ENCODE measurements around the gene PUM1. TPM values are rescaled to one million over a fixed set of nuclear protein-coding genes. Genes with fewer than 3 reads are reported as not detected.

PUM1 gene
- total RNA-seq, 2 donors from 2014 or later = 111 to 118 TPM

GRCh38 chr1:31006747-31007146 is 58.8 kb downstream of the PUM1 start:
- no peak for ATAC-seq
- intact Hi-C loops (cut with DNase I, micrococcal nuclease) = no loop called here
- DNase-seq = no peak

DNA sequence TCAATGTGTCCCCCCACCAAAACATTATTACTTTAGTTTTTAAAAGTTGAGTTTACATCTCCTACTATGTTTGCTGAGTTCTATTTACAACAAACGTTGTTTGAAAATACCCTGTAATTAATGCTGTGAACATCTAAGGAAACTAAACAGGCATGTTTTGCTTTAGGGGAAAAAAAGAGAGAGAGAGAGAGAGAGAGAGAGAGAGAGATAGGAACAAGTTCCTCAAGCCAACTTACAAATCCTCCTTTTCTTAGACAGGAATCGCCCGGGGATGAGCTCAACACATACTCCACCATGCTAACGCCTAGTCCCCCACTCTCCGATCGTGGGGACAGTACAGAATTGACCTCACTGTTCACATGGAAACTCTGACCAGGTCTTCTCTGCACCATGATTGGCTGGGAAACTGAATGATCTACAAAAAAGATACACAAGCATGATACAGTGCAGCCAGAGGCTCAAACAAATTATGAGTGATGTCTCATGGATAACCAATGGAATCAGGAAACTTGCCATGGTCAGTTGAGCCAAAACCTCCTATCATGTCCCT is 59.8 kb downstream of the PUM1 start:
- intact Hi-C loops (cut with DNase I, micrococcal nuclease) = no loop called here
- ATAC-seq (no peak), DNase-seq (no peak)

DNA sequence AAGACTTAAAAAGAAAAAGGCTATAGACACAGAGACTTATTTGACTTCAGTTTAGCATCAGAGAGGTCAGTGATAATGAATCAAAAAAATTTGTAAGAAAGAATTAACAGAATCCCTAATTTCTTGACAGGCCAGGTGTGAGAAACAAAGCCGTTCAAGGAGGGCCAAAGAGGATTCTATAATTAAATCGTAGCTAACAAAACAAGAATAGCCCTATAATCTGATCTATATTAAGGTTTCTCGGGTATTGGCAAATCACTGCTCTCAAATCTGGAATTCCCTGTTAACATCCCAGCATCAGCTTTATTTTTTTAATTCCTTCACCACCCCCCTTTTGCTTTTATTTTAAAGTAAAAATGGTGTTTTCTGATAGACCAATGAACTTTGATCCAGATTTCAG is 60.3 kb downstream of the PUM1 start:
- ATAC-seq (no peak), DNase-seq (no peak)
- intact Hi-C loops (cut with DNase I, micrococcal nuclease) = no loop called here

DNA sequence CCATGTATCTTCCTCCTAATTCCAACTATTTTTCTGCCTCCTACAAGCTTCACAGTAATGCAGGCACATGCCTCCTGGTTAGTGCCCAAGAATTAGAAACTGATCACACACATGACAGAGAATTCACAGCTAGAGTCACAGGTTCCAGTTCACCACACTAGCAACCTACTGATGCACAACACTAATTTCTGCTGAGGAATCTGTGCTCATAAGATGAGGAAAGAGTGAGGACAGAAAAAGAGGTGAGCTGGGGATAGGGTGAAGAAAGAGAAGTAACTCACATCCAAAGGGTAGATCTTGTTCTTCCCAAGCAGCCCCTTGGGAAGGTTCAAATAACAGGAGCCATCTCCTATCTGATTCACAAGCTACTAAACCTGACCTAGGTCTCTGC is 61.3 kb downstream of the PUM1 start:
- no peak for ATAC-seq
- DNase-seq = no peak
- intact Hi-C loops (cut with DNase I, micrococcal nuclease) = no loop called here

DNA sequence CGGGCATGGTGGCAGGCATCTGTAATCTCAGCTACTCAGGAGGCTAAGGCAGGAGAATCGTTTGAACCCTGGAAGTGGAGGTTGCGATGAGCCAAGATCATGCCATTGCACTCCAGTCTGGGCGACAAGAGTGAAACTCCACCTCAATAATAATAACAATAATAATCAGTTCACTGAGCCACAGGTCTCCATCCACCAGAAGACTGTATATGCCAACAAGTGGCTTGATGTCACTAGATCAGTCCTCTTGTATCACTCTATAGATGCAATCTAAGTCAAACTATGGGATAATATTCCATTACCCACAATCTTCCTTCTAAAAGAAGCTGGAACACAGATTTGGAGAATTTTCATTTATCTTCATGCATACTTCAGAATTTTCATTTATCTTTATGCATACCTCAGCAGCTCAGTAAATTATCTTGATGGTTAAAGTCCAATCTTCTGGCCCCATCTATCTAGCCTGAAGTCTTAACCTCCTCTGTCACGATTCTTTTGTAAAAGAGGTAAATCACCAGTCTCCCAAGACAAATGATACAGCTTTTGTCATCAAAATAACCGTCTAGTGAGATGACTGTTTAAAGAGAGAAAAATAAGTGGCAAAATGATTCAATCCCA is 61.8 kb downstream of the PUM1 start:
- no peak for ATAC-seq
- DNase-seq = no peak
- intact Hi-C loops (cut with DNase I, micrococcal nuclease) = no loop called here

DNA sequence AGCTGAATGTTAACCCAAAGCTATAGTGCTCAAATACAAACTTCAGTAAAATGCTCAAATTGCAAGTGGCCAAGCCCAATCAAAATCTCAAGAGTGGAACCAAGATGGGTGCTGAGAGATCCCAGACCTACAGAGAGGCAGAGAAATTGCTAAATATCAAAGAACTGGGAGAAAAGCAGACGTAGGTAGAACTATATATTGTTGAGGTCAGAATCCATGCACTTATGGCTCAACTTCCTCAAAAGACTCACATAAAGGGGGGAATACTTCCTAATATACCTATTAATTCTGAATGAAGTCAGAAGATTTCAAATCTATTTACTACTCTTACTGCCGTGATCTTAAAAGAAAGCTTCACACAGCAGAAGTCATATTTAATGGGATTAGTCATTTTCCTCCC is 65.2 kb downstream of the PUM1 start:
- ATAC-seq = no peak
- DNase-seq = no peak
- intact Hi-C loops (cut with DNase I, micrococcal nuclease) = no loop called here

- DNase-seq = no peak
- ATAC-seq = no peak
- intact Hi-C loops (cut with DNase I, micrococcal nuclease) = no loop called here
Observed at GRCh38 chr1:30998887-30999286, 66.6 kb downstream of the PUM1 start.

DNA sequence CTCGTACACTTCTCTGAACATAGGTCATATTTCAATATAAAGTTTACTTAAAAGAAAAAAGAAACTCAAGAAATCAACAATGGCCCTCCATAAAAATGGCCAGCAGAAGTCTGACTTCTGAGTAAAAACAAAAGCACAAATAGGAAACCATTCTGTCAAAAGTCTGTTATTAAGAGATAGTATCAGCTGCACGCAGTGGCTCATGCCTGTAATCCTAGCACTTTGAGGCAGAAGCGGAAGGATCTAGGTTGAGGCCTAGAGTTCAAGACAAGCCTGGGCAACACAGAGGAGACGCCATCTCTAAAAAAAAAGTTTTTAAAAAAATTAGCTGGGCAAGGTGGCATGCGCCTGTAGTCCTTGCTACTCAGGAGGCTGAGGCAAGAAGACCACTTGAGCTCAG is 67.3 kb downstream of the PUM1 start:
- intact Hi-C loops (cut with DNase I, micrococcal nuclease) = no loop called here
- DNase-seq = no peak

DNA sequence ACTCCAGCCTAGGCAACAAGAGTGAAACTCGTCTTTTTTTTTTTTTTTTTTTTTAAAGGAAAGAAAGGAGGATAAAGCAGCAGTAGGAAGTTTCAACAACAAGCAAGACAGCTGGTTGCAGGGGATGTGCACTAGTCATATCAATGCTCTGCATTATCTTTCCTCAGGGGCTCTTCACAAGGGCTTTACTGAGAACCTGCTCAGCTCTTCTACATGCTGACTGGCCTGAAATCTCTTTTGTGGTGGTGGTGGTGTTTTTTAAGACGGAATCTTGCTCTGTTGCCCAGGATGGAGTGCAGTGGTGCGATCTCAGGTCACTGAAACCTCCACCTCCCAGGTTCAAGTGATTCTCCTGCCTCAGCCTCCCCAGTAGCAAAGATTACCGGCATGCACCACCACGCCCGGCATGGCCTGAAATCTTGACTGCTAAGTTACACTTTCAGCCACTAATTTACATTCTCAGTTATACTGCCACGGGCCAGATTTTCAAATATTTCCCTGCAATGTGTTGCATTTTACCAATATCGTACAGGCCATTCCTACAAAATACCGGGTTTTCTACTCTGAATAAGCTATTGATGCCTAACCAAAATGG is 68.0 kb downstream of the PUM1 start:
- intact Hi-C loops (cut with DNase I, micrococcal nuclease) = no loop called here
- DNase-seq (no peak), ATAC-seq (no peak)

More for the DNA sequence above, 67.3 kb downstream of the PUM1 start:
- ATAC-seq = no peak

GRCh38 chr1:30995990-30996612 is 69.4 kb downstream of the PUM1 start:
- ATAC-seq (no peak), DNase-seq (no peak)
- intact Hi-C loops (cut with DNase I, micrococcal nuclease) = no loop called here

DNA sequence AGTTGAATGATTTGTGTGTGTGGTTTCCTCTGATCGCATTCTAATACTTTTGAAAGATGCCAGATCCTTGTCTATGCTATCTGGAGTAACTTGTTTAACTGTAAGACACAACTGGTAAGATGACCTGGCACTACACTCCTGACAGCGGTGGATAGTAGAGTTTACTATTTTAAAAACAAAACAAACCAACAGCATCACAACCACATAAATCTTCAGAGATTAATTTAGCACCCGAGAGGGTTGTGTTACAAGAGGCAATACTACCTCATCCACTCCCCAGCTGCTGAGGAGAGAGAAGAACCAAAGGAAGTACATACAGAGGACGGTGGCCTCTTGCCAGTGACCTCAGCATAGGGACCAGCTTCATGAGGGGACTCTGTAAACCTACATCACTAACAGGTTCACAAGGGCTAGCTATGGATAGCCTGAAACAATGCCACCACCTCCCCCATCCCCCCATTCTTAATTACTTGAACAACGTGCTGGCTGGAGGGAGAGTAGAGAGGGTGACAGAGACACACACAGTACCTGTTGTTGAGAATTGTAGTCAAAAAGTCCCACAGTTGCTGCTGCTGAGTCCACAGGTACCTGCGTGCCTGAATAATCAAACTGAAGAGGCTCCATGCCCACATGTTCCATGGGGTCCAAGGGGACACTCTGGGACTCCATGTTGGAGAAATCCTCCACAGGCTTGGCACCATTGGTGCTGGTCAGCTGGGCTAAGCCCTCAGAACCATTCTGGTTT is 73.5 kb downstream of the PUM1 start:
- intact Hi-C loops (cut with DNase I, micrococcal nuclease) = no loop called here
- no peak for DNase-seq
- ATAC-seq = no peak

GRCh38 chr1:30990591-30990990 is 74.9 kb downstream of the PUM1 start:
- DNase-seq (no peak), ATAC-seq (no peak)
- intact Hi-C loops (cut with DNase I, micrococcal nuclease) = no loop called here

DNA sequence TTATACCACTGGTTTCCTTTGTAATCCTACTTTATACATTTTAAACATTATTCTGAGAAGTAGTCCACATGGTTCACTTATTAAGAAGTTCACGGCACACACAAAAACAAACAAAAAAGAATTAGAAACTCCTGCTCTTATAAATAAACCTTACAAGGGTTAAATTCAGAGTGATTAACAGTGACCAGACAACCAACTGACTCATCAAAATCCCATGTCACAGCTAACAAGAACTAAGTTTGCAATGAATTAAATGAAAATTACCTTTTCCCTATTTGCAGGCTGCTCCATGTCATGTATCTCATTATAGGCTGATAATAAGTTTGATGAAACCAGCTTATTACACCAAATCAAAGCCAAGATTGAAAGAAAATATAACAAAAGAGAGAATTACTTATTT is 77.5 kb downstream of the PUM1 start:
- intact Hi-C loops (cut with DNase I, micrococcal nuclease) = no loop called here
- DNase-seq = no peak

DNA sequence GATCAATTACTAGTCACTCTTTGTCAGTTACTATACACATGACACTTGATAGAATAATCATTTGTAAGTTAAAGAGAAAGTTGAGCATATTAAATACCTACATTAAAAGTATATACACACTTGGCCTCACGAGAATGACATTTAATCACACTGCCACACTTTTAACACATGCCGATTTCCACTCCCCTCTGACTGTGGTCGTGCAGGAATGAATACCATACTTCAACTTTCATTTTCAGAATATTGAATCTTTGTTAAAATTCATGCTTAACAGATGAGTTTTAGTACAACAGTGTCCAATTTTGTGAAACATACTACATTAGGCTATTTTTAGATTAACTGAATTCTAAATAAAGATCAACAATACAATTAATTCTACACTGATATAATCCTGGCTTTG is 78.8 kb downstream of the PUM1 start:
- intact Hi-C loops (cut with DNase I, micrococcal nuclease) = no loop called here
- DNase-seq = no peak
- no peak for ATAC-seq

More for the DNA sequence above, 77.5 kb downstream of the PUM1 start:
- ATAC-seq = no peak

- intact Hi-C loops (cut with DNase I, micrococcal nuclease) = no loop called here
- ATAC-seq (no peak), DNase-seq (no peak)
Observed at GRCh38 chr1:30984991-30985503, 80.5 kb downstream of the PUM1 start.

DNA sequence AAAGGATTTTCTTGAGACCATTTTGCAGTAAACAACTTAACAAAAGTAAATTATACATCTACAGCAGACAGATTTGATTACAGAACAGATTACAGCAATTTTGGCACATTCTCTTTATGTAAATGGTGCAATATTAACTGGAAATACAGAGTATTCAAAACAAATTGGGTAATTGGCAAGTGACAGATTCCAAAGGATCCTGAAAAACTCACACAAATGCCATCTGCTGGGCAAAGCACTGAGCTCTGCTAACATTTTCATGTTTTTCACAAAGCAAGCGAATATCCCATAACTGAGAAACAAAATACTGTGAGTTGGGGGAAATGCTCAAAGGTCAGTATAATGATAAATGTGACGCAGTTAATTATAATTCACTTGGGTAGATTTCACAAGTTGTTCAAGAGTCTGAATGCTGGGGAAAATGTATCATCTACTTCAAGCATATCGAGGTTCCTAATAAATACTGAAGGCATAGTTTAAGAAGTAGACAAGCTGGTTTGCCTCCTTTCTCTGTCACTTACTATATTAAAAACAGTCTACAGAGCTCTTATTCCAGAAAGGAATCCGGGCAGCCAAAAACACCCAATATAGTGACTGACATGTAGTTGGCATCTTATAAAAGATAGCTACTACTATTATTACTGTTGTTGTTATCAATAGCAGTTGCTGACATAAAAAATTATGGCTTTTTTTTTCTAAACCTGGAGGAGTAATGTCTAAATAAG is 81.2 kb downstream of the PUM1 start:
- intact Hi-C loops (cut with DNase I, micrococcal nuclease) = no loop called here
- ATAC-seq = no peak
- no peak for DNase-seq

DNA sequence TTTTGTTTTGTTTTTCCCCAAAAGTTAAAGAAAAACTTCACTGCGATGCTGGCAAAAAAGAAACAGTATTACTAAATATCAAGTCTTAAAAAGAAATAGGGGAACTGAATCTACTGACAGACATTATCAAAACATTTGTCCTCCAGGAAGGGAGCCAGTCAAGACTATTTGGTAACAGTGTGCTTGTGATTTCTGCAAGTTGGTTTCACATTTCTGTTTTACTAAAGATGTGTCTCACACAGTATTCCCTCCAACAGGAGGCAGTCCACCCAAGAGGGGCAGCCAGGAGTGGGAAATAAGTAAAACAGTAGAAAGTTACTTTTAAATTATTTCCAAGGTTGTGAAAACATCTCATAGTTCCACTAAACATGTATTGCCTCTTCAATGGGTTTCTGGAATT is 82.6 kb downstream of the PUM1 start:
- no peak for ATAC-seq
- intact Hi-C loops (cut with DNase I, micrococcal nuclease) = no loop called here
- DNase-seq = no peak

DNA sequence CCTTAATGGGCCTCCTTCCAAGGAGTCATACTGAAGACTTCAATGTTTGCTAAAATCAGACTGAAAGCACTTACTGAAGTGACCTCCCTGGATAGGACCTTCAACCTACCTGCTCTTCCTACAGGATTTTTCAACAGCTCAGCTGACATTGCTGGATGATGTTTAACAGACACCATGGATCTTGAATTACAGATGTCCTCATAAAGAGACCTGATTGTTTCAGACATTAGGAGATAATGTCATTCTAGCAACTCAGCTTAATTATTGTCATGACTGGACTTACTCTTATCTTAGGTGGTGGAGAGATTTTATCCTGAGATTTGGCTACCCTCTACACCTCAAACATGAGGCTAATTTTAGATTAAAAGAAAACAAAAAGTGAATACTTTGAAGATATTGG is 83.1 kb downstream of the PUM1 start:
- DNase-seq (no peak), ATAC-seq (no peak)
- intact Hi-C loops (cut with DNase I, micrococcal nuclease) = no loop called here

- DNase-seq (no peak), ATAC-seq (no peak)
- intact Hi-C loops (cut with DNase I, micrococcal nuclease) = no loop called here
Observed at GRCh38 chr1:30981172-30981571, 84.3 kb downstream of the PUM1 start.
